HG02840 (cell line): ENCODE data around the gene JAK3.

Experiments
- ATAC-seq: cut with Tn5 transposase; IDR thresholded peaks from one replicate; pipeline ENCODE4 v1.9.1; 2021; ENCODE audit warnings: mild to moderate bottlenecking, moderate library complexity, moderate number of reproducible peaks; ENCODE audit not compliant: unreplicated experiment, low FRiP score

Gene JAK3

GRCh38 chr19:17841810-17842662 is 5.7 kb downstream of the JAK3 start:
- ATAC-seq: no peak

DNA sequence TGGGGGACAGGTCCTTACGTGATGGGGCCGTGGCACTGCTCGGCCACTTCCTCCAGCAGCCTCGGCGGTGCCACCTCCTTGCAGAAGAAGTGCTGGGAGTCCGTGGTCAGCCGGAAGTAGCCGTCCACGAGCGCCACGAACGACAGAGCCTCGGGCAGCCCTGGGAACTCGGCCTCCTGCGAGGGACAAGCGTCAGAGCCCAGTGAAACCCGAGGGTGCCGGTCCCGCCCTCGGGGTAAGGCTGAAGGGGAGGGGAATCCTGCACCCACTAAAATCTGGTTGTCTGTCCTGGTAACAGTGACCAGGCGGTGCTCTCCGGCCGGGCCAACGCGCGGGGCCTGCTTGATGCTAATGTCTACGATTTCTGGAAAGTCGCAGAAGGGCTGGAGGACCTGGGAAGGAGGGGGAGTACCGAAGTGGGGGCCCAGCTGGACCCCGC is 6.4 kb downstream of the JAK3 start:
- ATAC-seq: no peak

GRCh38 chr19:17840019-17840418 is 7.8 kb downstream of the JAK3 start:
- no peak for ATAC-seq

DNA sequence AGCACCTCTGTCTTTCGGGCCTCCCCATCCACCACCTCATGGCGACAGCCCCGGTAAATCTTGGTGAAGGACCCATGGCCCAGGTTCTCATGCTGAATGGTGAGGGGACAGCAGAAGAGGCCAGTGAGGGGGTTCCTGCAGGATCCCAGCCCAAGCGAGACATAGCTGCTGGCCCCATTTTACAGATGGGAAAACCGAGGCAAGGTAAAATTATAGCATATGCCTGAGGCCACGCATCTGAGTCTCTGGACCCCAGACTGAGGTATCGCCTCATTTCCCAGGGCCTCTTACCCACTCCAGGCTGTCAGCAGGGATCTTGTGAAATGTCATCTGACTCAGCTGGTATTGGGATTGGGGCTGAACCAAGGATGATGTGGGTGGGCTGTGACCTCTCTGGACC is 9.8 kb downstream of the JAK3 start:
- no peak for ATAC-seq

DNA sequence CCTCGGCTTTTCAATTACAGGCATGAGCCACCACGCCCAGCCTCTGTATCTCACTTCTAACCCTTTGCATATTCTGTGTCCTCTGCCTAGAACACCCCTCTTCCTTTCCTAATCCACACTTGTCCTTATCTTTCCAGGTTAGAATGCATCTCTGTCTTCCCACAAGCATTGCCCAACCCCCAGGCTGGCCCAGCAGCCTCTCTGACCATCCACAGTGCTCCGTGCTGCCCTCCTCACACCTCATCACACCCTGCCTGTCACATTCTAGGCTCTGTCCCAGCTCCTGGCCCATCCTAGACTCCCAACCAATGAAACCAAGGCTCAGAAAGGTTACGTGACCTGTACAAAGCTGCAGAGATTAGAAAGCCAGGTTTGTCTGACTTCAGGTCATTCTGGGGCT is 11.3 kb downstream of the JAK3 start:
- ATAC-seq: no peak

GRCh38 chr19:17835182-17836006 is 12.4 kb downstream of the JAK3 start:
- ATAC-seq: no peak

DNA sequence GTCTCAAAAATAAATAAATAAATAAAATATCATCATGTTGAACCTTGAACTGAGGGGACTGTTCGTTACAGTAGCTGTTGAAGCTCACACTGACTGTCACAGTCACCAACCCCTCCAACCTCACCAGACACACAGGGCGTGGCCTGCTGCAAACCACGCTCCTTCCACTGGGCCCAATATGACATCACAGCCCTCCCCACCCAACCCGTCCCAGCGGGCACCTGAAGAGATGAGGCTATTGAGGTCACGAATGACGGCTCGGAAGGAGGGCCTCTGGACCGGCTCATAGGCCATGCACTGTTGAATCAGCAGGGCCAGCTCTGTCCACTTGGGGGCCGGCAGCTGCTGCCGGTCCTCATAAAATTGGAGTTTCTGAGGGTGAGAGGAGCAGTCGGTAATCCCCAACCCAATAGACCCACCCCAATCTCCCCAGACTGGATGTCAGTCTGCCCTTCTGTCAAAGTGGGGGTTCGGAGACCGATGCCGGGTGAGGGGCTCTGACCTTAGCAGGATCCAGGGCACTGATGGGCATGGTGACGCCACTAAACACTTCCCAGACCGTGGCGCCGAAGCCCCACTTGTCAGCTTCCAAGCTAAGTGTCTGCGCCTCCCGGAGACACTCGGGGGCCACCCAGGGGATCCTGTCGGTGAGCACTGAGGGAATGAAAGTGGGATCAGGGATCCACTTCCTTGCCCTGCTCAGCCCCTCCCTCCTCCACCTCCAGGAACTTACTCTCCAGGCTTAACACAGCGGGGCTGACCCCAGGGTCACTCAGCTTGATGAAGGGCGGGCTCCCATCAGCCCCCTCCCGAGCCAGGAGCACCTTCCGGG is 13.2 kb downstream of the JAK3 start:
- ATAC-seq: no peak

DNA sequence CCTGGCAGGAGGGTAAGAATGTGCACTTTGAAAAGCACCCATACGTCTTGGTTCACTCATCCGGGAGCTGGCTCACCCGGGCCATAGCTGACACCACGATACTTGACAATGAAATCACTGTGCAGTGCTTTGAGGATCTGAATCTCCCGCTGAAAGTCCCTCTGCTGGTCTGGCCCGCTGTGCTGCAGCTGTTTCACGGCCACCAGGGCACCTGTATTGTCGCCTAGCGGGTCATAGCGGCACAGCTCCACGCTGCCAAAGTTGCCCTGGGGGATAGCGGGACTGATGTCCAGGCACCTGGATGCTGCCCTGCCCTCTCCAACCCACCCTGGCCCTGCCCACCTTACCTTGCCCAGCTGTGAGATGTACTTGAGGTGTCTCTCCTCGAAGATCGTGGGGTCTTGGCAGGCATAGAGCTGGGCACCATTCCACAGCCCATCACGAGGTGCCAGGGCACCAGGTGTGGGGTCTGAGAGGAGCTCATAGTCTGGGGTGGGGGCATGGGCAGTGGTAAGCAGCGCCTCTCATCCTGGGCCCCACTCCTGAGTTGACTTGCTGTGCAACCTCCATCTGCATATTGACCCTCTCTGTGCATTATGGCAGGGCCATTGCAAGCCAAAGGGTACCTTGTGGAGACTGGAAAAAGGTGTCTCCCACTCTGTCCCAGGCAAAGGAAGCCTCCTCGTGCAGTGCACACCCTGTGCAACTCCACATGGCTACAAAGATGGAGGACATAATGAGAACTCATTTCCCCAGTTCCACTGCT is 15.2 kb downstream of the JAK3 start:
- ATAC-seq: no peak

DNA sequence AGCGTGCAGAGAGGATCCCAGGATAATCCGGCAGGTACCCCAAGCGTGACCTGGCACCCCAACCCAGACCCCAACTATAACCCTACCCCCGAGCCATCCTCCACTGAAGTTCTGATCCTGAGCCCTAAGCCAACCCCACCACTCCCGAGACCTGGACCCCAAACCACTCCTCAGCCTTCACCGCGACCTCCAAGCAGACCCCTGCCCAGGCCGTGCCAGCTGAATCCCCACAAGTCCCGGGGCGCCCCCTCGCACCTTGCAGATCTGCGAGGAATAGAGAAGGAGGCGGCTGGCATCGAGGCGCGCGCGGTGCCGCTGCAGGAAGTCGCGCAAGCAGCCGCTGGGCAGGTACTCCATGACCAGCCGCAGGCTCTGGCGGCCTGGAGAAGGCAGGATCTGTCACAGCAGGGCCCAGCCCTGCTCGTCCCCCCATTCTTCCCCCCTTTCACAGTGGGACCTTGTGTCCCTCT is 16.3 kb downstream of the JAK3 start:
- no peak for ATAC-seq

DNA sequence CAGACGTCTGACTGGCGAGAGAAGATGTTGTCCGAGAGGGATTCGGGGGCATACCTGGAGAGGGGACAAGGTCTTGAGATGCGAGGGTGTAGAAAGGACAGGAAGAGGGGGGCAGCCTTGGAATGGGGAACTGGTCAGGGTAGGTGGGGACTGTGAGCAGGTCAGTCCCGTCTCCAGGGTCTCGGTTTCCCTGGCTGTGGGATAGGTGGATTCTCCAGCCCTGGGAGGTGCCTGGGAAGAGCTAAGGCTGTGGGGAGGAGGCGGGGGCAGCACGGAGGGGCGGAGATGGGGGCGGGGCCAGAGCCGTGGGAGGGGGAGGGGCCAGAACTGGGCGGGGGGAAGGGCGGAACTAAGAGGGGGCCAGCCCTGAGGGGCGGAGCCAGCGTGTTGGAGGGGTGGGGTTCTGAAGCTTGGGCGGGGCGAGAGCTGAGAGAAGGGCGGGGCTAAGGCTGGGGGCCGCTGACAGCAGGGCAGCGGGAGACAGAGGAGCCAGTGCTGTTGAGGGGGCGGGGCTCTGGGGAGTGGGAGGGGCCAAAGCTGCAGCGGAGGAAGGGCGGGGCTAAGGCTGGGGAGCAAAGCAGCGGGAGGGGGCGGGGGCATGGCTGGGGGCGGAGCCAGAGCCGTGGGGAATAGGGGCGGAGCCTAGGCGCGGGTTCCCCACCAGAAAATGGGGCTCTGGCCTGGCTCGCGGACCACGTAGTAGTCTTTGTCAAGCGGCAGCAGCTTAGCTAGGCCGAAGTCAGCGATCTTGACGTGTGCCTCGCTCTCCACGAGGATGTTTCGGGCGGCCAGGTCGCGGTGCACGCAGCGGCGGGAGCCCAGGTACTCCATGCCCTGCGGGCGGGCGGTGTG is 17.0 kb downstream of the JAK3 start:
- no peak for ATAC-seq

- ATAC-seq: no peak
Observed at GRCh38 chr19:17829855-17830566, 17.8 kb downstream of the JAK3 start.

- no peak for ATAC-seq
Observed at GRCh38 chr19:17826508-17827056, 21.2 kb downstream of the JAK3 start.

DNA sequence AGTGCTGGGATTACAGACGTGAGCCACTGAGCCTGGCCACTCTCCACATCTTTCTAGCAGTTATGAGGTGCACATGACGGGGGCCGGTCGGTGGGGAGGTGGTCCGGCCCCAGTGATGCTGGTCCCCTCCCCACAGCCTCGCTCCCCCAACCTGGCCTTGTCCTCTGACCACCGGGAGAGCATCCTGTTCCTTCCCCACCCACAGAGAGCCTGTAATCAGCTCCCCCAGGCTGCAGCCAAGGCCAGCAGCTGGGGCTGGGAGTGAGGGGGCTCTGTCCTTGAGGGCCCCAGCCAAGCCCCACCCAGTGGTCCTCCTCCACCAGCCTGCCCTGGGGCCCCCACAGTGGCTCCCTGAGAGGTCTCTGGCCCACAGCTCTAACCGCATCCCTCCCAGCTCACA is 23.4 kb downstream of the JAK3 start:
- no peak for ATAC-seq

DNA sequence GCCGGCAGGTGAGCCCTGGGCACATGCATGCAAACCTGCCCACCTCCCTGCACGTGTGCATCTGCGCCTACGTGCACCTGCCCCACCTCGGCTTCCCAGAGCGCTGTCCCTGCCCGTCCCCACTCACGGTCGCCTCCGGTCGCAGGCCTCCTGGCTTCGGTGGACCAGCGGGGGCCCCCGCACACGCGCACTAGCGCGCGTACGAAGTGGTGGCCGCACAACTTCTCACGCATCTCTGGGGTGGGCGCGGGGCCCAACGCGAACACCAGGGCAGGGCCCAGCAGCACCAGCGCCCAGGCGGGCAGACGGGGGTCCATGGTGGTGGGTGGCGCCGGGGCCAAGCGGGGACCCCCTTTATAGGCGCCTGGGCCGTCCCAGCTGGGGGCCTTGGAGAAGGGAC is 26.6 kb downstream of the JAK3 start, which contains the start of gene INSL3:
TSS of gene INSL3 (minus strand) at position 330 of the 400 bp plus-strand sequence. CDS start at position 317, 13 bp downstream.
- ATAC-seq: no peak

GRCh38 chr19:17817668-17818363 is 30.0 kb downstream of the JAK3 start:
- ATAC-seq: no peak

DNA sequence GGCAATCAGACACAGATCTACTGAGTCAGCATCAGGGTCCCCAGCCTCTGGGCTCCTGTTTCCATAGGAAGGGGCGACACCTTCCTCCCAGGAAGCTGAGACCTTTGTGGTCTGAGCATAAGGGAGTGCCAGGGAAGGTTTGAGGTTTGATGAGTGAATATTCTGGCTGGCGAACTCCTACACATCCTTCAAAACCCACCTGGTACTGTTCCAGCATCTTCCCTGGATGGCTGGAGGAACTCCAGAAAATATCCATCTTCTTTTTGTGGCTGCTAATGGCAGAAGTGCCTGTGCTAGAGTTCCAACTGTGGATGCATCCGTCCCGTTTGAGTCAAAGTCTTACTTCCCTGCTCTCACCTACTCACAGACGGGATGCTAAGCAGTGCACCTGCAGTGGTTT is 35.7 kb downstream of the JAK3 start:
- no peak for ATAC-seq

- ATAC-seq: no peak
Observed at GRCh38 chr19:17811681-17812080, 36.1 kb downstream of the JAK3 start.
